GM21423 (cell line): Measurements from ENCODE around the gene GUCA2B.

Experiments
- ATAC-seq: cut with Tn5 transposase; IDR thresholded peaks from one replicate; pipeline ENCODE4 v1.9.1; 2021; ENCODE audit warnings: mild to moderate bottlenecking, moderate library complexity; ENCODE audit not compliant: unreplicated experiment

Gene GUCA2B

GRCh38 chr1:42183957-42184268 lies 30.7 kb downstream of the GUCA2B start:
- ATAC-seq = no peak

DNA sequence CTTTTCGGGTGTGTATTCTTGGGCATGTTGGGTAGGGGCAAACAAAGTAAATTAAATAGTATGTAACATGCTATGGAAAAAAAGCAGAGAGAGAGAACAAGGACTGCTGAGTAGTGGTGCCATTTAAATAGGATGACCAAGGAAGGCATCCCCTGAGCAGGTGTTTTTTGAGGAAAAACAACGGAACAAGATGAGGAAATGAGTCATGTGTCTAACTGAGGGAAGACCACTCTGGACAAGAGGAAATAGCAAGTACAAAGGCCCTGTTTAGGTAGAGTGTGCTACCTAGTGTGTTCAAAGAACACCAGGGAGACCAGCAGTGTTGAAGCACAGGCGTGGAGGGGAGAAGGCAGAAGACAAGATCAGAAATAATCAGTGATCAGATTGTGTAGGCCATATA lies 31.4 kb downstream of the GUCA2B start:
- ATAC-seq = no peak

DNA sequence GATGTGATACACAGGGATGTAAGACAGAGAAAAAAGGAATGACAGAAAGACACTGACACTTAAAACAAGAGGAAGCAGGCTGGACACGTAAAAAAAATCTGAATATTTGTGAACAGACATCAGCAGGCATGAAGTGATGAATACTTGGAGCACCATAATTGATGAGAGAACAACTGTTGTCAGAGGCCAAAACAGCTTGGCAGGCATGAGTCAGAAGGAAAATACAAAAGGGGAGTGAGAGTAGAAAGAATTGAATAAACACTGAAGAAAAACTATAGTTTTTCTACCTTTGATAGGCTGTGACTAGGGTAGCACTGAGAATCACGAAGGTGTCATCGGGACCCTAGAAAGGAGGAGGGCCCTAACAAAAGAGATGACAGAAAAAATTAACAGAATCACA lies 32.9 kb downstream of the GUCA2B start:
- ATAC-seq = no peak

- ATAC-seq = no peak
Measured at GRCh38 chr1:42189931-42190853, 37.0 kb downstream of the GUCA2B start.

DNA sequence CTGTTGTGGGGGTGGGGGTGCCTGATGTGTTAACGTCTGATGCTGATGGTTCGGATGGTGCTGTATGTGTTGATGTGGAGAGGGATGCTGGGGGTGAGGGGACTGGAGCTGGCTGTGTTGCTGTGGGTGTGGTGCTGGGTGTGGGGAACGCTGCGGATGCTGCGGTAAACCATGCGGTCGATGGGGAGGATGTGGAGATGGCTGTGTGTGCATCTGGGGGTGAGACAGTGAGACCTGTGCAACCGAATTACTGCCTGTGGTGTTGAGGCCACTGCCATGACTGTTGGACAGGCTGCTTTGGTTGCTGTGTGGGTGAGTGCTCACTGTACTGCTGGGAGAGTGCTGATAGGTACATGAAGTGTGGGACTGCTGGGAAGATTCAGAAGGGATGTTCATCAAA lies 38.1 kb downstream of the GUCA2B start:
- ATAC-seq = no peak

DNA sequence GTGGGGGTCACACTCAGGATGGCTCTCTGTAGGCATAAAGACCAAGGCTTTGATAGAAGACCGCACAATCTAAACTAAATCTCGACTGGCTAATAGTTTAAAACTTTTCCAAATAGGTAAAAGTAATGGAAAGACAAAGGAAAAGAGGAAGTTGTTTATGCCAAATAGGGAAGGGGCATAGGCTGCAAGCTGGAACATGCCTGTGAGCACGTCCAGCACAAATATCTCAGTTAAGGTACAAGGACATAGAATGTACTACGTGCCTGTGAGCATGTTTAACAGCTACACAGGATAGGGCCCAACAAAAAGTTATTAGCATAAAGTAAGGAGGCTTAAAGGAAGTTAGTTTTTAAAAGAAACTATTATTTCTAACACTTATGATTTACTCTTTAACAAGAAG lies 38.9 kb downstream of the GUCA2B start:
- ATAC-seq = no peak

DNA sequence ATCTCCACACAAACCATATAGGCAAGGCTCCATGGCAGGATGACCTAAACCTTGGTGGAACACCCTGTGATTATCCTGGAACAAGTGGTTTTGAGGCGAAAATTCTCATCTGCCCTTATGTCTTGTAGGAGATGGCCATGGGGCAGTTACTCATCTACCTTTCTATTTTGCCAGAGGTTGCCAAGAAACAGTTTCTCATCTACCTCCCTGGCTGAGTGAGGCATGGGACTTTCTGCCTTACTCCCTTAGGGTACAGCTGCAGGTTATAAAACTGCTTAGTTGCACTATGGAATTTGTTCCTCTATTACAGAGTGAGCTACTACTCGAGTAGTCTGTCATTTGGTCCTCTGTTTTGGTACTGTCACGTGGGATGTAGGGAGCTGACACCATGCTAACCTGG lies 42.6 kb downstream of the GUCA2B start:
- no peak for ATAC-seq

DNA sequence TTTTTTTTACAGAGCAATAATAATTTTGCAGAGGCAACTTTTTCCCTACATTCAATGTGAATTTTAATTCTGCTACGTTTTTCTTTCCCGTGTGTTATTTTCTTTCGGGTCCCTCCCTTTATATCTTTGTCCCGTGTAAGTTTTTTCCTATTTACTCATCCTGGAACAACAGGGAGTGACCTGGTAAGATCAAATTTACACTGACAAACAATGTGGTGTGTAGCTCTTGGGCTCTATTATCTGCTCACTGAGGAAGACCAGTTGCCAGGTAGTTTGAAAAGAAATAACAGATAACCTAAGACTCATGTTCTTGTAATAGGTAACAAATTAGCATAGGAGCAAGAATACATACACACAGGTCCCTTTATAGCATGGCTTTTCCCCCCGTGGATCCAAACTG lies 45.0 kb downstream of the GUCA2B start:
- no peak for ATAC-seq

DNA sequence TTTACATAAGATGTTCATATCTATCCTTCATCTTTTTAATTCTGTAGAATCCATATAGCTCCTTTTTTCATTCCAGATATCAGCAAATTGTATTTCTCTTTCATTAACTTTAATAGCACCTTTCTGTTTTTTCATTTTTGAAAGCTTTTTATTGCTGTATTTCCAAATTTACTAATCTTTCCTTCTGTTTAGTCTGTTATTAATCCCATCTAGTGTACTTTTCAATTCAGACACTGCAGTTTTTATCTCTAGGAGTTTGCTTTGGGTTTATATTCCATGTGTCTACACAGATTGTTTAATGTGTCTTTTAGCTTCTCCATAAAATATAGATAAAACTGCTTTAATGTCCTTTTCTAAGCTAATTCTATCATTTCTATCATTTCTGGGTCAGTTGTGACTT lies 48.8 kb downstream of the GUCA2B start:
- ATAC-seq = no peak
